Neural cell (in vitro differentiated cells): ENCODE results near the gene EDNRB.
"Not testable (repeated sequence)": the region's sequence is repeated elsewhere in the genome, so short reads cannot be mapped to it uniquely, and the experiment has no call there.

ENCODE experiments used
- EZH2 ChIP-seq: fragments of 200-600, 300-800 bp; shearing (Covaris generic), sonication (generic); IDR thresholded peaks from 2 replicates; pipeline ENCODE4 v1.6.1; 2014; ENCODE audit warnings: antibody characterized with exemption, low read length, borderline replicate concordance, mild to moderate bottlenecking; ENCODE audit not compliant: insufficient read depth, poor library complexity, severe bottlenecking
- POLR2AphosphoS5 ChIP-seq: IDR thresholded peaks from 2 replicates; pipeline ENCODE4 v1.6.1; 2012
- RAD21 ChIP-seq: fragments of 450-650 bp; conservative IDR thresholded peaks from 2 replicates; pipeline ENCODE4 v1.6.1; 2014; ENCODE audit warnings: antibody characterized with exemption, mild to moderate bottlenecking, moderate library complexity
- REST ChIP-seq: IDR thresholded peaks from 2 replicates; pipeline ENCODE4 v1.6.1; 2012; ENCODE audit warnings: borderline replicate concordance
- SMC3 ChIP-seq: fragments of 450-650 bp; conservative IDR thresholded peaks from 2 replicates; pipeline ENCODE4 v1.6.1; 2014; ENCODE audit warnings: antibody characterized with exemption, mild to moderate bottlenecking, moderate library complexity; ENCODE audit not compliant: poor library complexity
- TAF1 ChIP-seq: IDR thresholded peaks from 2 replicates; pipeline ENCODE4 v1.6.1; 2012; ENCODE audit warnings: low read depth
- TF ChIP-seq, protein P1 (sequence below): fragments of 450-650 bp; IDR thresholded peaks from 2 replicates; pipeline ENCODE4 v1.5.1; 2014; ENCODE audit warnings: antibody characterized with exemption, mild to moderate bottlenecking, moderate library complexity; ENCODE audit not compliant: poor library complexity, severe bottlenecking

DNA sequence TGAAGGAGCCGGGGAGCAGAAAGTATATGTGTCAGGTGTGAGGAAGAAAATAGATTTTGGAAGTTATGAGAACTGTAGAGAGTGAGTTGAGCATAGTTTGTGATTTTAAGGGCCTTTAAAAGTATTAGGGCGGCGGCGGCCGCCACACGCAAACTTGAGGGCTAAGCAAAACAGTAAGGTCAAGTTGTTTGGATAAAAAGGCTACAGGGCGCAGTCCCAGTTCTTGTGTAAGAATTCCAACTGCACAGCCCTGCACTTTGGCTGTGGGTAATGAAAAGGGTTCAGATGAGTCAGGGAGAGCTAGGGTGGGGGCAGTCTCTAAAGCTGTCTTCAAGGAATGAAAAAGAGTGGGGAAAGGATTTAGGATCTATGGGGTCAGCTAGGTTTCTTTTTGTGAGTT is 16.4 kb upstream of the EDNRB start:
- TF ChIP-seq POLR2AphosphoS5, RAD21, REST, EZH2, SMC3, TAF1: not testable (repeated sequence)
- TF ChIP-seq, protein P1, sequence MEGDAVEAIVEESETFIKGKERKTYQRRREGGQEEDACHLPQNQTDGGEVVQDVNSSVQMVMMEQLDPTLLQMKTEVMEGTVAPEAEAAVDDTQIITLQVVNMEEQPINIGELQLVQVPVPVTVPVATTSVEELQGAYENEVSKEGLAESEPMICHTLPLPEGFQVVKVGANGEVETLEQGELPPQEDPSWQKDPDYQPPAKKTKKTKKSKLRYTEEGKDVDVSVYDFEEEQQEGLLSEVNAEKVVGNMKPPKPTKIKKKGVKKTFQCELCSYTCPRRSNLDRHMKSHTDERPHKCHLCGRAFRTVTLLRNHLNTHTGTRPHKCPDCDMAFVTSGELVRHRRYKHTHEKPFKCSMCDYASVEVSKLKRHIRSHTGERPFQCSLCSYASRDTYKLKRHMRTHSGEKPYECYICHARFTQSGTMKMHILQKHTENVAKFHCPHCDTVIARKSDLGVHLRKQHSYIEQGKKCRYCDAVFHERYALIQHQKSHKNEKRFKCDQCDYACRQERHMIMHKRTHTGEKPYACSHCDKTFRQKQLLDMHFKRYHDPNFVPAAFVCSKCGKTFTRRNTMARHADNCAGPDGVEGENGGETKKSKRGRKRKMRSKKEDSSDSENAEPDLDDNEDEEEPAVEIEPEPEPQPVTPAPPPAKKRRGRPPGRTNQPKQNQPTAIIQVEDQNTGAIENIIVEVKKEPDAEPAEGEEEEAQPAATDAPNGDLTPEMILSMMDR: not testable (repeated sequence)
